Activated CD4-positive, alpha-beta T cell treated with anti-CD3 and anti-CD28 coated beads for 48 hours (primary cell): Measurements from ENCODE around the gene EFNB2.

Experiments used
- DNase-seq: peaks from one replicate; pipeline ENCODE4 v3.0.0-alpha.2; 2020

EFNB2 gene

DNA sequence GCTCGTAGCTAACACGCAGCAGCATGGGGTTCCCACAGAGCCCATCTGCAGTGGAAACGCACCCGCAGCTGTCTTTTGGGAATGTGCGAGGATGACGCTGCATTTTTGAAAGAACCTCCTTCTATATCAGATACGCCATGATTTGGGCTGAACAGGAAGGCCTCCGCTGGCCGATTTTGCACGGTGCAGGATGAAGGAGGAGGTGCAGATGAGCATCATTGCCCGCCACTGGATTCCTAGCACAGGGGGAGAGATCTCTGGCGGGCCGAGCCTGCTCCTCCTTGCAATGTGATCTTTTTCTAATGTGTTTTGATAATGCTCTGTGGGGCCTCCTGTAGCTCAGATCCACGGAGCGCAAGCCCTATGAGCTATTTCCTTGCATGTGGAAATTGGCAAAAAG lies 55.5 kb downstream of the EFNB2 start:
- no peak for DNase-seq

DNA sequence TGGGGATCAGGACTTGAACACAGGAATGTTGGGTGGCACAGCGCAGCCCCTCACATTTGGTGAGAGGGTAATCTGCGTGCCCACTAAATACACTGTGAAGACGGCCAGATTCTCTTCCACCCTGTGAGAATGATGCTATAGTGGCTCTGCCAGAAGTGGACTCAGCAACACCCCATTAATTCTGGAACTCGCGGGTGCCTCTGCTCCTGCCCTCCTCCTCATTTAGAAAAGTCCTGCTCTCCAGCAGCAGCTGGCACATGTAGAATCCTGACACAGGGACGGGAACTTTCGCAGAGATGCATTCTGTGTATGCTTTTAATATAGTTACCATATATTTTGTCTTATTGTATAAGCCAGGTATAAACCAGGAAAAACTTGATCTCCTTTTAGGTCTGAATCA lies 57.3 kb downstream of the EFNB2 start:
- no peak for DNase-seq

DNA sequence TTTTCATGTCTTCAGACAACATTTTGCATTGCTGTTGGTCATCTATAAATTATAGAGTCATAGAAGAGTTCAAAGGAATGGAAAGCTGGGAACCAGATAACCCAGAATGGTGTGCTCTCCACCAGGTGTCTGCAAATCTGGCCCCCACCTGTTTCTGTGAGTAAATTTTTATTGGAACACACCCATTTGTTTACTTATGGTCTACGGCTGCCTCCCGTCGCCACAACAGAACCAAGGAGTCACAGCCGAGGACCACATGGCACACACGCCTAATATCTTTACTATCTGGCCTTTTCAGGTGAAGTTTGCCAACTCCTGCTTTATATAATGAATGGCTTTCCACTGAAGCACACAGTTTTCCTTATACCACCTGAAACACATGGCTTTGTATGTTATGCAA lies 58.2 kb downstream of the EFNB2 start:
- no peak for DNase-seq

DNA sequence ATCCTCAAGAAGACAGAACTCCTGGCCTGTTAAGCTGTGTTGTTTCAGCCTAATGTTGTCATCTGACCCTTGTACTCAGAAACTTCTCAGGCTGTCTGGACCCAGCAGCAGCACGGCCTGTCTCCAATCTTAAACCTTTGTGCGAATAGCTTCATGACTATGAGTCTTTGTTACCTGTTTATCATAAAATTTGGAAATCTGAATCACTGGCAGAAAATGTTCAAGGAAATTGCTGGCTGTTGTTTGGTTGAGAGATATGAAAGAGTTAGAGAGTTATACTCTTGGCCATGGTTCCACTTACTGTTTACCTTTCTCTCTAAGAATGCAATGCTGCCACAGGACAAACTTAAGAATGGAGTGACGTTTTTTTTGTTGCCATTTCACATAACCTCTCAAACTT lies 59.6 kb downstream of the EFNB2 start:
- DNase-seq, result no peak

- DNase-seq, result no peak
Measured at GRCh38 chr13:106474912-106475311, 60.5 kb downstream of the EFNB2 start.

GRCh38 chr13:106473154-106473553 lies 62.3 kb downstream of the EFNB2 start:
- no peak for DNase-seq

- no peak for DNase-seq
Measured at GRCh38 chr13:106472621-106473020, 62.8 kb downstream of the EFNB2 start.

- no peak for DNase-seq
Measured at GRCh38 chr13:106471957-106472543, 63.4 kb downstream of the EFNB2 start.

GRCh38 chr13:106470576-106470975 lies 64.9 kb downstream of the EFNB2 start:
- no peak for DNase-seq

GRCh38 chr13:106468744-106469590 lies 66.5 kb downstream of the EFNB2 start:
- DNase-seq, result no peak

- no peak for DNase-seq
Measured at GRCh38 chr13:106468207-106468606, 67.3 kb downstream of the EFNB2 start.

- no peak for DNase-seq
Measured at GRCh38 chr13:106467427-106468122, 67.9 kb downstream of the EFNB2 start.

DNA sequence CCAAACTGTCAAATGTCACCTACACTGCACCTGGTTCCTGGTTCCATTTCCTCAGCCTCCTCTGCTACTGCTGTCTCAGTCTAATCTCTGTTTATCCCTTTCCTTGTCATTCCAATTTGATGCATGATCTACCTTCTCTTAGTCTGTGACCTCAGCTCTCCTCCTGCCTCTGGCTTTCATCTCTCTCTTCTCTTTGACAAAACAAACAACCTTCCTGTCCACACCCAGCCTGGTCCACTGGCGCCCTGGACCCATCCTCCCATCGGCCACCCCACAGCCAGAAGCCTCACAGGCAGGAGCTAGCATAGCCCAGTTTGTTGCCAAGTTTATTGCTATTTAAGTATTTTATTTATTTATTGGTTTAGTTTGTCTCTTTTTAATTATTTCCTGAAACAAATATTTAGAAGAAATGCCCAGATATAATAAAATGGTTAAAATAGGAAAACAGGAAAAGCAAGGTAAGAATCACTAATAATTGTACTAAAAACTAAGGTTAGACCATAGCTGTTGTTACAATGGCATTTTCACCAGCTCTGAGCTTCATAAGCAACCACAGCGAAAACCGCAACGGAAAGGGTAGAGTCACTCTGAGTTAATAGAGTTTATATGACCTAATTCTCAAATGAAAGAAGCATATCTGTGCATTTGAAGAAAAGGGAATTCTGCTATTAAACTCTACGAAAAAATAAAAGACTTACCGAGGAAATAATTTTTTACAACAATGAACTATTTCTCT lies 68.6 kb downstream of the EFNB2 start:
- no peak for DNase-seq

DNA sequence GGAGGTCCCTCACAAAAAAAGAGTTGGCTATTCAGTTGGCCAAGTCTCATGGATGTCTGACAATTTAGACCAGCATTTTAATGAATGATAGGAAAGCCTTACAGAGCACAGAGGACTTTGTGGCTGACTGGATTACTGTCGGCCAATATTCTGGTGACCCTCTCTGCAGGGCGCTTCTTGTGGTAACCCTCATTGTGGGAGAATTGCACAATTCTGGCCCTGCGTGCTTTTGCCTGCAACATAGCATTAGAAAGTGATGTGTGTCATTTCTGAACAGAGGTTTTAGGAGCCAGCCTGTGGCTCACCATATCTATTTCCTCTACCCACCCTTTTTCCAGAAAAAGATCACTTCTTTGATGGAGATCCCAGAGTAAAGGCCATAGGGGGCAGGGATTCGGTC lies 71.4 kb downstream of the EFNB2 start:
- no peak for DNase-seq

GRCh38 chr13:106462710-106463109 lies 72.8 kb downstream of the EFNB2 start:
- DNase-seq, result no peak

DNA sequence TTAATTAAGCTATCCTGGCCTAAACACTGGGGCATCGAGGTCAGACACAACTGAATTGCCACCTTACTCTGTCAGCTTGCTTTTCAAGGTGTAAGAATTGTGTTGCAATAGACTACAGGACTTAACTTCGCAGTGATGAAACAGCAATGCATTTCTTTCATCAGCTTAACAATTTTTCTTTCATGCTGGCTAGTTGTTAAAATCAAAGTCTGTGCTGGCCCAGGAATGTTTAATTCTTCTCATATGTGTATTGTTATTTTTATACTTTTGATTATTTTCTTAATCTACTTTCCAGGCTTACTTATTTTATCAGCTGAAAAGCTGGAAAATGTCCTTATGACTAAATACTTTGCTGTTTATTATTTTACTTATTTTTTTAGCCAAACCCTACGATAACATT lies 79.7 kb downstream of the EFNB2 start:
- no peak for DNase-seq

- no peak for DNase-seq
Measured at GRCh38 chr13:106455190-106455589, 80.3 kb downstream of the EFNB2 start.

GRCh38 chr13:106453101-106453500 lies 82.4 kb downstream of the EFNB2 start:
- no peak for DNase-seq

DNA sequence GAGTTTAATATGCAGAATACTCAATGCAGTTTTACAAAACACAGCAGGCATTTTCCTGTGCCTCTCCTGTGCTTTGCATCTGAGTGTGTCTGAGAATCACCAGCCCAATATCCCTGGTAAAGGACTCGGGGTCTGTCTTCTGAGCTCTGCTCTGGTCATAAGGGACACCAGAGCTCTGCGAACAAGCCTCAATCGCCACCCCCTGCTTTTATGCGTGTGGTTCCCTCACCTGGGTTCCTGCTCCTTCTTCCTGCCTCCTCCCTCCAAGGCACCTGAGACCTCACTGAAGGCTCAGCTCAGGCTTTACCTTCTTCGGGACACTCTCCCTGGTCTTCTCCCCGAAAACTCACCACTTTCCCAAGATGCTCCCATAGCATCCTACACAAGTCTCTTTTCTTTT lies 84.5 kb downstream of the EFNB2 start:
- no peak for DNase-seq

DNA sequence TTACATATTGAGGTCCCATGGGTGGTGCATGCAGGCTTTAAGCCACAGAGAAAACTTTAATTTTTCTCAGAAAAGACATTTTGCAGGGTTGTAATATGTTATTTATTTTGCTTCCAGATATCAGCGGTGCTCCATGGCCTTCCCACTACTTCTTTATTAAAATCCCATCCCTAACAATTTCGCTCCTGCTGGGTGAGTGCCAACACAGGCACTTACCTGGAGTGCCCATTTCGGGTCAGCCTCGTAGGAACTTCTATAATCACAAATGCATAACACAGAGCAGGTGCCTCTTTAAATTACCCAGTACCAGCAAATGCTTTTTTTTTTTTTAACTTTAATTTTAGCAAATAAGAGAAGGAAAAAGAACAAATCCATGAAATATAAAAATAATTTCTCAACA lies 86.4 kb downstream of the EFNB2 start:
- DNase-seq, result no peak

DNA sequence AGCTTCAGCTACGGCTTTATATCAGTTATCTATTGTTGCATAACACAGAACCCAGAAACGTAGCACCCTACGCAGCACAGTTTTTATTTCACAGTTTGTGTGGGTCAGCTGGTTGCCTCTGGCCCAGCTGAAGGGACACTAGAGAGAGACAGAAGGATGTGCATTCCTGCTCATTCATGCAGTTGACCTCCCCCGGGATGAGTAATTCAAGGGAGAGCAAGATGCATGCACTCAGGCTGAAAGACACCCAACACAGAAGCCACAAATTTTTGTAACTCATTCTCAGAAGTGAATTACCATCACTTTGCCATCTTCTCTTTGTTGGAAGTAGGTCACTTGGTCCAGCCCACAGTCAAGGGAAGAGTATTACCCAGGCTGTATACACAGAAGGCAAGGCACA lies 89.5 kb downstream of the EFNB2 start:
- no peak for DNase-seq

GRCh38 chr13:106443607-106444322 lies 91.7 kb downstream of the EFNB2 start:
- no peak for DNase-seq

DNA sequence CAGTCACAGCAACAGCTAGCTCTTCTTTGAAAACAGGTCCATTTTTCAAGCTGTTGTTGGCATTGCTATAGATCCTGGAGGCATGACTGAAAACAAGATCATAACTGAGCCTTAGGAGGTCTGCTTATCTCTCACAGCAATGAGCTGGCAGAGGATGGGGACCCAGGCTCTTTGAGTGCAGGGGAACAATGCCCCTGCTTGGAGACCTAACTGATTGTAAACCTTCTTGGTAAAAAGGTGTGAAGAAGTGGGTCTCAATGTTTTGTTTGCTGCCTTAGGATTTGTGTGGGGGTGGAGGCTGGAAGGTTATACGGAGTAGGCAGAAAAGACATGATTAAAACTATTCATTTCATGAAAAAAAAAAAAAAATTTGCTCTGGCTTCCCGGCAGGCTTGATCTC lies 94.6 kb downstream of the EFNB2 start:
- no peak for DNase-seq
